HFF-Myc (cell line): ENCODE measurements around the gene FKBP15.

Source experiments
- DNase-seq: peaks from one replicate; pipeline ENCODE4 v3.0.0-alpha.2; 2011; ENCODE audit warnings: low read depth; ENCODE audit errors: extremely low read depth
- H3K4me3 ChIP-seq: replicated peaks from 2 replicates; pipeline ENCODE4 v1.5.1; 2011; ENCODE audit warnings: low read depth, mild to moderate bottlenecking, control low read depth, low read length
- TF ChIP-seq, protein P1 (sequence below): IDR thresholded peaks from 2 replicates; pipeline ENCODE4 v1.5.1; 2012; ENCODE audit warnings: mild to moderate bottlenecking, low read depth, low read length, control low read depth; ENCODE audit errors: missing control alignments

Gene FKBP15

DNA sequence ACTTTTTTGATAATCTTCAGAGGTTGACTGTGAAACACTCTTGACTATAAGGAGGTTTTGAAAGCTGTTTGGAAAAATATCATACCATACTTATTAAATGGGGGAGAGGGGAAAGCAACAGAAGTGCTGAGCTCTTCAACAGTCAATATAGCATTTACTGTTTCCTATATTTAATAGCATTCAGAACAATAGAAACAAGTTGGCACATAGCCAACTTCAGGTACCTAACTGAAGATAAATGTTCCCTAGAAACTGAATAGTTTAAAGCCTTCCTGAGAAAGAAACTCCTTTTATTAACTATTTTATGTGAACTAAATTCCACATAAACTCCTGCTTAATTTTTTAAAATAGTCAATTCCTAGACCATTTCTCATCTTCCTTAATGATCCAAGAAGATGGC is 26.6 kb upstream of the FKBP15 start:
- TF ChIP-seq, protein P1, sequence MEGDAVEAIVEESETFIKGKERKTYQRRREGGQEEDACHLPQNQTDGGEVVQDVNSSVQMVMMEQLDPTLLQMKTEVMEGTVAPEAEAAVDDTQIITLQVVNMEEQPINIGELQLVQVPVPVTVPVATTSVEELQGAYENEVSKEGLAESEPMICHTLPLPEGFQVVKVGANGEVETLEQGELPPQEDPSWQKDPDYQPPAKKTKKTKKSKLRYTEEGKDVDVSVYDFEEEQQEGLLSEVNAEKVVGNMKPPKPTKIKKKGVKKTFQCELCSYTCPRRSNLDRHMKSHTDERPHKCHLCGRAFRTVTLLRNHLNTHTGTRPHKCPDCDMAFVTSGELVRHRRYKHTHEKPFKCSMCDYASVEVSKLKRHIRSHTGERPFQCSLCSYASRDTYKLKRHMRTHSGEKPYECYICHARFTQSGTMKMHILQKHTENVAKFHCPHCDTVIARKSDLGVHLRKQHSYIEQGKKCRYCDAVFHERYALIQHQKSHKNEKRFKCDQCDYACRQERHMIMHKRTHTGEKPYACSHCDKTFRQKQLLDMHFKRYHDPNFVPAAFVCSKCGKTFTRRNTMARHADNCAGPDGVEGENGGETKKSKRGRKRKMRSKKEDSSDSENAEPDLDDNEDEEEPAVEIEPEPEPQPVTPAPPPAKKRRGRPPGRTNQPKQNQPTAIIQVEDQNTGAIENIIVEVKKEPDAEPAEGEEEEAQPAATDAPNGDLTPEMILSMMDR, result no peak
- no peak overlapping the region for H3K4me3 ChIP-seq
- DNase-seq, result no peak

- H3K4me3 ChIP-seq, result no peak overlapping the region
- no peak for DNase-seq
- TF ChIP-seq, protein P1, result no peak
These were observed 25.9 kb upstream of the FKBP15 start for GRCh38 chr9:113246928-113247327.

- DNase-seq, result no peak
- no peak overlapping the region for H3K4me3 ChIP-seq
- TF ChIP-seq, protein P1, result no peak
These were observed 24.8 kb upstream of the FKBP15 start for GRCh38 chr9:113245894-113246293.

DNA sequence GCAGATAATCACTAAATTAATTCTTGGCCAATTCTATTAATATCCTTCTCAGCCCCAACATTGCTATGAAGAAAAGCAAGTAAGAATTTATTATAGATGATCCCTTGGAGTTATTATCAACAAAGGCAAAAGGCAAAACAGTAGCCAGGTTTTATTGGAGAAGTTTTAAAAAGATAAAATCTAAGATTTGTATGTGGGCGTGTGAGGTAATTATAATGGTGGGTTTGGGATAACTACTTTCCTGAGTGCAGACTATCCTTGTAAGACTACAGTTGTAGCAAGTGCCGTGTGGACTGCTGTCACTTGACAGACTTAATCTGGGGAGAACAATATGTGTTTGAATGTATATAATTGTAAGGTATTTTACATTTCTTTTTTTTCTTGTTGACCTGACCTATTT is 23.5 kb upstream of the FKBP15 start:
- TF ChIP-seq, protein P1, result no peak
- no peak for DNase-seq

DNA sequence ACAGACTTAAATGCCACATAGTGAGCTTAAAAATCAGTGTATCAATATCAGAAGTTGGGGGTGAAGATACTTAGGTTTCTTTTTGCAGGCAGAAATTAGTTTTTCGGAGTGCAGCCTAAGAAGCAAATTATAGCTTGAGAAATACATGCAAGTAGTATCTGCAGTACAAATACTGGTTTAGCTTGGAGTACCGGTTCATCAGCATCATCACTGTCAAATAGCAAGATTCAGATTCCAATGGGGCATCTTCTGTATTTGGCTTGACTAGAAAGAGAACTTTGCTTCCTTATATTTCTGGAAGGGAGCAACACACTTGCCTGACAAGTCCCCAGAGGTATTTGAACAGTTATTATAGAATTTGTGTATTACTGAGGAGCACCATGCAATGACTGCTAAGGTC is 20.1 kb upstream of the FKBP15 start:
- TF ChIP-seq, protein P1, result no peak
- DNase-seq, result no peak
- H3K4me3 ChIP-seq, result no peak overlapping the region

More for the DNA sequence above, 23.5 kb upstream of the FKBP15 start:
- H3K4me3 ChIP-seq, result no peak overlapping the region

- TF ChIP-seq, protein P1, result no peak
- H3K4me3 ChIP-seq, result no peak overlapping the region
- DNase-seq, result no peak
These were observed 17.8 kb upstream of the FKBP15 start for GRCh38 chr9:113238859-113239232.

DNA sequence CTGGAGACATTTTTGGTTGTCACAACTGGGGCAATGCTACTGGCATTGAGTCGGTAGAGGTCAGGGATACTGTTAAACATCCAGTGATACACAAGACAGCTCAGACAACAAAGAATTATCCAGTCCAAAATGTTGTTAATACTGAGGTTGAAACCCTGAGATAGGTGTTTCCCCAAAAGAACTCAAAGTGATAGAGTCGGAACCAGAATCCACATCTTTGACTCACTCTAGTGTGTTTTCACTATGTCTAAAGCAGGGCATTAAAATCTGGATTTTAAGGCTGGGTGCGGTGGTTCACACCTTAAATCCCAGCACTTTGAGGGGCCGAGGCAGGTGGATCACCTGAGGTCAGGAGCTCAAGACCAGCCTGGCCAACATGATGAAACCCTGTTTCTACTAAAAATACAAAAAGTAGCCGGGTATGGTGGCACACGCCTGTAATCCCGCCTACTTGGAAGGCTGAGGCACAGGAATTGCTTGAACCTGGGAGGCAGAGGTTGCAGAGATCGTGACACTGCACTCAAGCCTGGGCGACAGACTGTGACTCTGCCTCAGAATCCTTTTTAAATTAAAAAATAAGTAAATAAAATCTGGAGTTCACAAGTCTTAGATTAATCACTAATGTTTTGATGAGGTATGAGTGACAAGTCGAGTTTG is 17.3 kb upstream of the FKBP15 start:
- H3K4me3 ChIP-seq, result no peak overlapping the region
- TF ChIP-seq, protein P1, result no peak
- DNase-seq, result no peak
